H9 (cell line): ENCODE results near the gene ZBTB45. TPM values are rescaled to one million over a fixed set of nuclear protein-coding genes. Genes with fewer than 3 reads are reported as not detected.

ENCODE experiments used
- DNase-seq: peaks from one replicate; pipeline ENCODE4 v3.0.0-alpha.2; 2017
- H2AFZ ChIP-seq: one replicate; pipeline ENCODE4 v1.6.1; 2013; ENCODE audit warnings: mild to moderate bottlenecking, low read length, control low read depth, moderate library complexity
- H2AK5ac ChIP-seq: 2 replicates; pipeline ENCODE4 v1.6.1; 2013; ENCODE audit warnings: low read length, control low read depth, mixed read lengths; ENCODE audit not compliant: insufficient read length
- H2BK120ac ChIP-seq: one replicate; pipeline ENCODE4 v1.6.1; 2013; ENCODE audit warnings: low read depth, mild to moderate bottlenecking, low read length, control low read depth, inconsistent platforms; ENCODE audit not compliant: poor library complexity, severe bottlenecking
- H2BK12ac ChIP-seq: 2 replicates; pipeline ENCODE4 v1.6.1; 2013; ENCODE audit warnings: low read length, control low read depth, mixed read lengths, low read depth; ENCODE audit not compliant: insufficient read length
- H2BK15ac ChIP-seq: 2 replicates; pipeline ENCODE4 v1.6.1; 2013; ENCODE audit warnings: low read depth, low read length, control low read depth
- H2BK20ac ChIP-seq: one replicate; pipeline ENCODE4 v1.6.1; 2013; ENCODE audit warnings: low read depth, mild to moderate bottlenecking, low read length, control low read depth, inconsistent platforms; ENCODE audit not compliant: poor library complexity, severe bottlenecking
- H2BK5ac ChIP-seq: 2 replicates; pipeline ENCODE4 v1.6.1; 2013; ENCODE audit warnings: low read length, control low read depth, mixed read lengths; ENCODE audit not compliant: insufficient read length
- H3K14ac ChIP-seq: 2 replicates; pipeline ENCODE4 v1.6.1; 2013; ENCODE audit warnings: low read length, control low read depth; ENCODE audit not compliant: insufficient read depth
- H3K18ac ChIP-seq: 2 replicates; pipeline ENCODE4 v1.6.1; 2013; ENCODE audit warnings: low read depth, mild to moderate bottlenecking, mixed read lengths, low read length, control low read depth; ENCODE audit not compliant: insufficient read length
- H3K23ac ChIP-seq: 2 replicates; pipeline ENCODE4 v1.6.1; 2013; ENCODE audit warnings: low read length, control low read depth, mixed read lengths, low read depth; ENCODE audit not compliant: insufficient read length
- H3K23me2 ChIP-seq: 2 replicates; pipeline ENCODE4 v1.6.1; 2013; ENCODE audit warnings: low read depth, mild to moderate bottlenecking, mixed read lengths, low read length, control low read depth; ENCODE audit not compliant: insufficient read length, poor library complexity, severe bottlenecking
- H3K27ac ChIP-seq: 2 replicates; pipeline ENCODE4 v1.5.1; 2013; ENCODE audit warnings: low read length, control low read depth, mixed read lengths, low read depth; ENCODE audit not compliant: insufficient read length
- H3K27me3 ChIP-seq: 2 replicates; pipeline ENCODE4 v1.6.1; 2013; ENCODE audit warnings: low read length, control low read depth, inconsistent platforms; ENCODE audit not compliant: insufficient read depth
- H3K4ac ChIP-seq: 2 replicates; pipeline ENCODE4 v1.6.1; 2013; ENCODE audit warnings: low read depth, mild to moderate bottlenecking, control low read depth, inconsistent platforms, low read length, moderate library complexity
- H3K4me1 ChIP-seq: 2 replicates; pipeline ENCODE4 v1.6.1; 2013; ENCODE audit warnings: low read length, control low read depth, inconsistent platforms; ENCODE audit not compliant: insufficient read depth
- H3K4me2 ChIP-seq: 2 replicates; pipeline ENCODE4 v1.6.1; 2013; ENCODE audit warnings: low read length, control low read depth, mixed read lengths; ENCODE audit not compliant: insufficient read length, insufficient read depth
- H3K56ac ChIP-seq: 2 replicates; pipeline ENCODE4 v1.6.1; 2013; ENCODE audit warnings: low read depth, mild to moderate bottlenecking, mixed read lengths, low read length, control low read depth; ENCODE audit not compliant: insufficient read length
- H3K79me1 ChIP-seq: 2 replicates; pipeline ENCODE4 v1.6.1; 2013; ENCODE audit warnings: low read depth, mild to moderate bottlenecking, moderate library complexity, low read length, control low read depth, inconsistent platforms; ENCODE audit not compliant: insufficient read depth, poor library complexity, severe bottlenecking
- H3K79me2 ChIP-seq: 2 replicates; pipeline ENCODE4 v1.6.1; 2013; ENCODE audit warnings: low read length, control low read depth, inconsistent platforms; ENCODE audit not compliant: insufficient read depth
- H3K9ac ChIP-seq: 2 replicates; pipeline ENCODE4 v1.6.1; 2013; ENCODE audit warnings: low read length, control low read depth, mixed read lengths; ENCODE audit not compliant: insufficient read length; ENCODE audit errors: extremely low read depth
- H3K9me3 ChIP-seq: one replicate; pipeline ENCODE4 v1.6.1; 2013; ENCODE audit warnings: low read depth, low read length, inconsistent platforms; ENCODE audit not compliant: control insufficient read depth
- H3T11ph ChIP-seq: one replicate; pipeline ENCODE4 v1.6.1; 2013; ENCODE audit warnings: mild to moderate bottlenecking, low read length, control low read depth, inconsistent platforms
- H4K20me1 ChIP-seq: one replicate; pipeline ENCODE4 v1.6.1; 2013; ENCODE audit not compliant: control insufficient read depth, insufficient read length, insufficient read depth
- H4K5ac ChIP-seq: 2 replicates; pipeline ENCODE4 v1.6.1; 2013; ENCODE audit warnings: low read depth, mild to moderate bottlenecking, mixed read lengths, low read length, control low read depth; ENCODE audit not compliant: insufficient read length
- H4K8ac ChIP-seq: replicated peaks from 2 replicates; pipeline ENCODE4 v1.6.1; 2013; ENCODE audit warnings: low read length, control low read depth, mixed read lengths, low read depth; ENCODE audit not compliant: insufficient read length
- H4K91ac ChIP-seq: 2 replicates; pipeline ENCODE4 v1.6.1; 2013; ENCODE audit warnings: low read depth, mild to moderate bottlenecking, moderate library complexity, mixed read lengths, low read length, control low read depth; ENCODE audit not compliant: insufficient read length
- H3K27ac Mint-ChIP-seq, 3 experiments: 2 replicates in 2 of 3; 3 replicates in 1 of 3; pipeline ENCODE4 v1.8.0; 2020 to 2021; ENCODE audit warnings: mixed read lengths in 3 of 3, mild to moderate bottlenecking in 1 of 3, moderate library complexity in 1 of 3
- H3K27me3 Mint-ChIP-seq: 2 replicates; pipeline ENCODE4 v1.8.0; 2021; ENCODE audit warnings: low read depth, mild to moderate bottlenecking, moderate library complexity, mixed read lengths
- H3K36me3 Mint-ChIP-seq, 3 experiments: 2 replicates in 2 of 3; 3 replicates in 1 of 3; pipeline ENCODE4 v1.8.0; 2020 to 2021; ENCODE audit warnings: low read depth in 3 of 3, mixed read lengths in 3 of 3; ENCODE audit not compliant: insufficient read depth in 1 of 3
- H3K4me1 Mint-ChIP-seq, 2 experiments: 2 replicates each; pipeline ENCODE4 v1.8.0; 2020; ENCODE audit warnings: mixed read lengths in 2 of 2
- H3K4me3 Mint-ChIP-seq, 2 experiments: 2 replicates in 1 of 2; 3 replicates in 1 of 2; pipeline ENCODE4 v1.8.0; 2020 to 2021; ENCODE audit warnings: mild to moderate bottlenecking in 2 of 2, mixed read lengths in 2 of 2, moderate library complexity in 1 of 2
- H3K9me3 Mint-ChIP-seq, 2 experiments: 2 replicates in 1 of 2; 3 replicates in 1 of 2; pipeline ENCODE4 v1.8.0; 2020; ENCODE audit warnings: mild to moderate bottlenecking in 2 of 2, mixed read lengths in 2 of 2, moderate library complexity in 1 of 2
- CTCF ChIP-seq: fragments of 200-600 bp; sonication (generic); conservative IDR thresholded peaks from 3 replicates; pipeline ENCODE4 v1.8.0; 2021; ENCODE audit warnings: antibody characterized with exemption, mild to moderate bottlenecking
- WGBS: extraction: QIAGEN DNeasy Blood & Tissue Kit; methylation state at CpG from one replicate; pipeline ENCODE4 v1.1.7; 2013; ENCODE audit warnings: missing lambda C conversion rate, low lambda C conversion rate, mixed read lengths; ENCODE audit not compliant: insufficient read length; ENCODE audit errors: extremely low coverage; 5-methylcytosine and 5-hydroxymethylcytosine counted together
- total RNA-seq: library from RNA; stranded (reverse); gene quantifications from 2 replicates; pipeline ENCODE4 v1.2.1, GENCODE V29; 2021

Gene ZBTB45
- total RNA-seq, 1 experiment from 2014 or later, result 18.7 TPM

DNA sequence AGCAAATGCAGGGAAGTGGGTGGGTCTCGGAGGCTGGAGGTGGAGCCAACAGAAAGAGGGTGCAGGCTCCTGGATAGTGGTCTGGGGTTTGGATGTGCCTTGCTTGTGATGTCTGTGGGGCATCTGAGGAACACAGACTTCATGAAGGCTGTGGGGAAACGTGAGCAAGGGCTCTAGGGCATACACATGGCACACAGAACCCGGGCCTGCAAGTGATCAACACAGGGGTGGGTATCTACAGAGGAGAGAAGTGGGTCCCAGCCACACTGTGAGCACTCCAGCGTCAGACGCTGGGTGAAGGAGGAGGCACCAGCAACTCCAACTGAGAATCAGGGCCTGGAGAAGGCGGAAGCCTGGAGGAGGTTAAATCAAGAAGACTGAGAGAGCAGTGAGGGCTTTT lies 44.2 kb upstream of the ZBTB45 start:
- no peaks in the 10 kb centered on the region for H3K9me3 ChIP-seq
- no peak overlapping the region for H4K8ac ChIP-seq
- Mint-ChIP-seq H3K4me3 (no peak overlapping the region), H3K9me3 (no peaks in the 10 kb centered on the region), H3K4me1 (peaks cover 2 to 9% of the 10 kb centered on the region in 2 experiments; a peak in 3 of 4 replicates), H3K36me3 (peaks cover 0 to 25% (median 10%) of the 10 kb centered on the region in 3 experiments; a peak in 5 of 7 replicates), H3K27me3 (no peaks in the 10 kb centered on the region; the same call in 1 of the 2 replicates), H3K27ac (peak overlapping the region in 1 of 3 experiments; percentile 47; a peak in 2 of 7 replicates)
- H3K4ac ChIP-seq, result no peak overlapping the region
- H3K4me1 ChIP-seq, result no peaks in the 10 kb centered on the region
- H2BK12ac ChIP-seq, result no peak overlapping the region
- H3K79me2 ChIP-seq, result no peaks in the 10 kb centered on the region
- H3K18ac ChIP-seq, result no peak overlapping the region
- no peak for TF ChIP-seq CTCF
- no peak overlapping the region for H2BK120ac ChIP-seq
- H3K23ac ChIP-seq, result no peak overlapping the region
- no peak overlapping the region for H4K5ac ChIP-seq
- no CpG with 5 or more reads among the region's 6 CpGs for WGBS
- H2AK5ac ChIP-seq, result no peak overlapping the region
- H3K4me2 ChIP-seq, result no peak overlapping the region
- H2BK5ac ChIP-seq, result no peak overlapping the region
- no peak overlapping the region for H2BK15ac ChIP-seq
- no peak for DNase-seq
- no peak overlapping the region for H3K9ac ChIP-seq
- no peak overlapping the region for H3K27ac ChIP-seq
- no peak overlapping the region for H4K91ac ChIP-seq
- H3K79me1 ChIP-seq, result no peaks in the 10 kb centered on the region
- H3K14ac ChIP-seq, result no peak overlapping the region
- H3K56ac ChIP-seq, result no peak overlapping the region
- no peak overlapping the region for H3T11ph ChIP-seq
- no peak overlapping the region for H2BK20ac ChIP-seq
- no peaks in the 10 kb centered on the region for H4K20me1 ChIP-seq
- no peaks in the 10 kb centered on the region for H3K27me3 ChIP-seq
- H3K23me2 ChIP-seq, result no peaks in the 10 kb centered on the region
- no peak overlapping the region for H2AFZ ChIP-seq
